SK-N-SH treated with all-trans-retinoic acid at 6 μM for 48 hours (cell line): ENCODE results near the gene EXO1.
A peak's percentile ranks its signal among the peaks of the same experiment; 100 is the strongest.

ENCODE experiments used
- ATAC-seq: fragments of 200-7000 bp; cut with Tn5 transposase; 3 replicates; pipeline ENCODE4 v1.9.1; 2020; ENCODE audit warnings: mild to moderate bottlenecking, moderate library complexity
- ARNTL ChIP-seq: fragments of 450-650 bp; formaldehyde crosslinking; IDR thresholded peaks from 2 replicates; pipeline ENCODE4 v1.5.0; 2020; ENCODE audit warnings: low read depth, mild to moderate bottlenecking, moderate library complexity, borderline replicate concordance
- BACH2 ChIP-seq: fragments of 250-450 bp; sonication (Bioruptor Pico); IDR thresholded peaks from 2 replicates; pipeline ENCODE4 v1.9.0; 2021; ENCODE audit warnings: mild to moderate bottlenecking, borderline replicate concordance
- CSDC2 ChIP-seq: fragments of 250-450 bp; sonication (Bioruptor Pico); IDR thresholded peaks from 2 replicates; pipeline ENCODE4 v1.5.0; 2020; ENCODE audit warnings: mild to moderate bottlenecking, moderate library complexity
- CSRNP3 ChIP-seq: fragments of 250-450 bp; sonication (Bioruptor Pico); IDR thresholded peaks from 2 replicates; pipeline ENCODE4 v1.5.1; 2021; ENCODE audit warnings: mild to moderate bottlenecking, moderate library complexity
- ESRRG ChIP-seq: fragments of 250-450 bp; sonication (Bioruptor Pico); IDR thresholded peaks from 2 replicates; pipeline ENCODE4 v1.6.1; 2021; ENCODE audit warnings: mild to moderate bottlenecking
- GLIS3 ChIP-seq: fragments of 250-450 bp; sonication (Bioruptor Pico); IDR thresholded peaks from 2 replicates; pipeline ENCODE4 v1.5.0; 2020; ENCODE audit warnings: mild to moderate bottlenecking, moderate library complexity
- ISL1 ChIP-seq: fragments of 250-450 bp; sonication (Bioruptor Pico); IDR thresholded peaks from 2 replicates; pipeline ENCODE4 v2.1.2; 2022; ENCODE audit warnings: mild to moderate bottlenecking, moderate library complexity
- OSR1 ChIP-seq: fragments of 250-450 bp; sonication (Bioruptor Pico); IDR thresholded peaks from 2 replicates; pipeline ENCODE4 v1.8.0; 2022; ENCODE audit warnings: moderate library complexity, mild to moderate bottlenecking, inconsistent platforms
- PATZ1 ChIP-seq: fragments of 250-450 bp; sonication (Bioruptor Pico); IDR thresholded peaks from 2 replicates; pipeline ENCODE4 v1.8.0; 2020; ENCODE audit warnings: mild to moderate bottlenecking, moderate library complexity, borderline replicate concordance
- POU6F1 ChIP-seq: fragments of 250-450 bp; sonication (Bioruptor Pico); IDR thresholded peaks from 2 replicates; pipeline ENCODE4 v1.8.0; 2021; ENCODE audit warnings: low read depth, mild to moderate bottlenecking, moderate library complexity, borderline replicate concordance
- PPARA ChIP-seq: fragments of 250-450 bp; sonication (Bioruptor Pico); IDR thresholded peaks from 2 replicates; pipeline ENCODE4 v1.5.0; 2020; ENCODE audit warnings: mild to moderate bottlenecking, borderline replicate concordance
- RARB ChIP-seq: fragments of 250-450 bp; sonication (Bioruptor Pico); IDR thresholded peaks from 2 replicates; pipeline ENCODE4 v1.8.0; 2021; ENCODE audit warnings: mild to moderate bottlenecking, moderate library complexity
- SNAI2 ChIP-seq: fragments of 250-450 bp; sonication (Bioruptor Pico); IDR thresholded peaks from 2 replicates; pipeline ENCODE4 v1.5.0; 2020; ENCODE audit warnings: mild to moderate bottlenecking, moderate library complexity
- TCF4 ChIP-seq: fragments of 250-450 bp; sonication (Bioruptor Pico); IDR thresholded peaks from 2 replicates; pipeline ENCODE4 v1.8.0; 2021; ENCODE audit warnings: mild to moderate bottlenecking, moderate library complexity, borderline replicate concordance
- ZC3H10 ChIP-seq: fragments of 250-450 bp; sonication (Bioruptor Pico); IDR thresholded peaks from 2 replicates; pipeline ENCODE4 v1.5.1; 2021; ENCODE audit warnings: mild to moderate bottlenecking, moderate library complexity
- ZFP30 ChIP-seq: fragments of 450-650 bp; formaldehyde crosslinking; IDR thresholded peaks from 2 replicates; pipeline ENCODE4 v1.5.0; 2022; ENCODE audit warnings: mild to moderate bottlenecking, moderate library complexity
- ZNF565 ChIP-seq: fragments of 450-650 bp; formaldehyde crosslinking; conservative IDR thresholded peaks from 2 replicates; pipeline ENCODE4 v1.5.0; 2020; ENCODE audit warnings: low read depth, mild to moderate bottlenecking, moderate library complexity
- ZNF70 ChIP-seq: fragments of 450-650 bp; formaldehyde crosslinking; IDR thresholded peaks from 2 replicates; pipeline ENCODE4 v1.5.0; 2020; ENCODE audit warnings: mild to moderate bottlenecking, moderate library complexity
- ZNF8 ChIP-seq: fragments of 450-650 bp; formaldehyde crosslinking; IDR thresholded peaks from 2 replicates; pipeline ENCODE4 v1.5.0; 2020; ENCODE audit warnings: mild to moderate bottlenecking, moderate library complexity
- TF ChIP-seq, protein P1 (sequence below): fragments of 250-450 bp; sonication (Bioruptor Pico); IDR thresholded peaks from 2 replicates; pipeline ENCODE4 v1.5.1; 2020; ENCODE audit warnings: low read depth, mild to moderate bottlenecking, moderate library complexity
- TF ChIP-seq, protein P2 (sequence below): fragments of 250-450 bp; sonication (Bioruptor Pico); IDR thresholded peaks from 2 replicates; pipeline ENCODE4 v1.5.0; 2020; ENCODE audit warnings: mild to moderate bottlenecking, moderate library complexity

Gene EXO1

DNA sequence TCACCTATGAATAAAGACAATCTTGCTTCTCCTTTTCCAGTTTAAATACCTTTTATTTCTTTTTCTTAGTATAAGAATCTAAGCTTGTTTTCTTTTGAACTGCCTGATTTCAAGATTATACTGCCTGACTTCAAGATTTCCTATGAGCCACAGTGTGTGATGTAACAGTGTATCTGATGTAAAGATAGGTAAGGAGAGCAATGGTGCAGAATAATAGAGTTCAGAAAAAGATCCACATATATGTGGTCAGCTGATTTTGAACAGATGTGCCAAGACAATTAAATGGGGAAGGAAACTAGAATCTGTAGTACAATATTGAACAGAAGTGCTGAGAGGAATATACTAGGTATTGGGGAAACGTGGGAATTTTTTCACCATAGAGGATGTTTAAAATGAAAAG, 21.0 kb downstream of the EXO1 start:
- TF ChIP-seq, protein P1, sequence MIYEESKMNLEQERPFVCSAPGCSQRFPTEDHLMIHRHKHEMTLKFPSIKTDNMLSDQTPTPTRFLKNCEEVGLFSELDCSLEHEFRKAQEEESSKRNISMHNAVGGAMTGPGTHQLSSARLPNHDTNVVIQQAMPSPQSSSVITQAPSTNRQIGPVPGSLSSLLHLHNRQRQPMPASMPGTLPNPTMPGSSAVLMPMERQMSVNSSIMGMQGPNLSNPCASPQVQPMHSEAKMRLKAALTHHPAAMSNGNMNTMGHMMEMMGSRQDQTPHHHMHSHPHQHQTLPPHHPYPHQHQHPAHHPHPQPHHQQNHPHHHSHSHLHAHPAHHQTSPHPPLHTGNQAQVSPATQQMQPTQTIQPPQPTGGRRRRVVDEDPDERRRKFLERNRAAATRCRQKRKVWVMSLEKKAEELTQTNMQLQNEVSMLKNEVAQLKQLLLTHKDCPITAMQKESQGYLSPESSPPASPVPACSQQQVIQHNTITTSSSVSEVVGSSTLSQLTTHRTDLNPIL, result no peak
- no peak for TF ChIP-seq ZNF8
- TF ChIP-seq CSDC2, result no peak
- TF ChIP-seq ARNTL (CRISPR knock-in tag), result no peak
- no peak for TF ChIP-seq SNAI2 (CRISPR knock-in tag)
- no peak for TF ChIP-seq PPARA (CRISPR knock-in tag)
- TF ChIP-seq POU6F1, result no peak
- no peak for ATAC-seq

GRCh38 chr1:241870336-241870735, 22.3 kb downstream of the EXO1 start:
- TF ChIP-seq TCF4 (CRISPR knock-in tag) (no peak), ZNF565 (no peak), CSRNP3 (CRISPR knock-in tag) (no peak), GLIS3 (CRISPR knock-in tag) (no peak)
- TF ChIP-seq, all 23 proteins: peak for 0
- peak; percentile 57 for ATAC-seq

DNA sequence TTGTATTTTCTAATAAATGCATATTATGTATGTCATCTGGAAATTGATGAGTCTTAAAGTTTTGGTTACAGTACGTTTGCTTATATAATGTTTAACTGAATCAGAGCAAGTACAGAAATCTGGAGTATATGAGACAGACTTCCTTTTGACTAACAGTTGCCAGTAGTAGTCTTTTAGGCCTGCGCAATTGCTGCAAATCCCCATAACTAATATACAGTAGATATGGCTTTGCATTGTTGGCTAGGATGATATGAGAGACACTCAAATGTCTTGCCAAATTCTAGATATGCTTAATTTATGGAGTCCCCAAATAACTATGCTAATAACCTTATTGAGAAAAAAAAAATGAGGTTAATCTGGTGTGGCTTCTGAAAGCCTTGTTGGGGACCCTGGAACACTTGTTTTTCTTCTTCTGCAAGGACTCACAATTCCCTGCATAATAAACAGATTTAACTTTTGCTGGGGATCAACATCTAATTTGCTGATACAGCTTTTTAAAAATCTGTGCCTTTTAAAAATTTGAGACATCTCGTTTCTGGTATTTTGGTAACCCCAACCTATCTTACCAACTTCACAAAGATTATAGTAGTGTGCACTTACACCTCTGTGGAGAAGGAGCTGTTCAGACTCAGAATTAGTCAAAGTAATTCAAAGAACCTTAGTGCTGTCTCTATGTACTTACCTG, 22.9 kb downstream of the EXO1 start:
- TF ChIP-seq BACH2 (CRISPR knock-in tag) (no peak), ZFP30 (CRISPR knock-in tag) (no peak), PPARA (CRISPR knock-in tag) (no peak)
- no peak for ATAC-seq

- TF ChIP-seq, protein P2, sequence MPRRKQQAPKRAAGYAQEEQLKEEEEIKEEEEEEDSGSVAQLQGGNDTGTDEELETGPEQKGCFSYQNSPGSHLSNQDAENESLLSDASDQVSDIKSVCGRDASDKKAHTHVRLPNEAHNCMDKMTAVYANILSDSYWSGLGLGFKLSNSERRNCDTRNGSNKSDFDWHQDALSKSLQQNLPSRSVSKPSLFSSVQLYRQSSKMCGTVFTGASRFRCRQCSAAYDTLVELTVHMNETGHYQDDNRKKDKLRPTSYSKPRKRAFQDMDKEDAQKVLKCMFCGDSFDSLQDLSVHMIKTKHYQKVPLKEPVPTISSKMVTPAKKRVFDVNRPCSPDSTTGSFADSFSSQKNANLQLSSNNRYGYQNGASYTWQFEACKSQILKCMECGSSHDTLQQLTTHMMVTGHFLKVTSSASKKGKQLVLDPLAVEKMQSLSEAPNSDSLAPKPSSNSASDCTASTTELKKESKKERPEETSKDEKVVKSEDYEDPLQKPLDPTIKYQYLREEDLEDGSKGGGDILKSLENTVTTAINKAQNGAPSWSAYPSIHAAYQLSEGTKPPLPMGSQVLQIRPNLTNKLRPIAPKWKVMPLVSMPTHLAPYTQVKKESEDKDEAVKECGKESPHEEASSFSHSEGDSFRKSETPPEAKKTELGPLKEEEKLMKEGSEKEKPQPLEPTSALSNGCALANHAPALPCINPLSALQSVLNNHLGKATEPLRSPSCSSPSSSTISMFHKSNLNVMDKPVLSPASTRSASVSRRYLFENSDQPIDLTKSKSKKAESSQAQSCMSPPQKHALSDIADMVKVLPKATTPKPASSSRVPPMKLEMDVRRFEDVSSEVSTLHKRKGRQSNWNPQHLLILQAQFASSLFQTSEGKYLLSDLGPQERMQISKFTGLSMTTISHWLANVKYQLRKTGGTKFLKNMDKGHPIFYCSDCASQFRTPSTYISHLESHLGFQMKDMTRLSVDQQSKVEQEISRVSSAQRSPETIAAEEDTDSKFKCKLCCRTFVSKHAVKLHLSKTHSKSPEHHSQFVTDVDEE (CRISPR knock-in tag), result no peak
- TF ChIP-seq ZFP30 (CRISPR knock-in tag), result no peak
- no peak for TF ChIP-seq GLIS3 (CRISPR knock-in tag)
- no peak for TF ChIP-seq ZC3H10 (CRISPR knock-in tag)
- TF ChIP-seq RARB (CRISPR knock-in tag), result no peak
- TF ChIP-seq ISL1 (CRISPR knock-in tag), result no peak
- no peak for TF ChIP-seq TCF4 (CRISPR knock-in tag)
- no peak for TF ChIP-seq POU6F1
- no peak for TF ChIP-seq PATZ1 (CRISPR knock-in tag)
- no peak for TF ChIP-seq ARNTL (CRISPR knock-in tag)
- TF ChIP-seq ZNF8, result no peak
- no peak for TF ChIP-seq OSR1 (CRISPR knock-in tag)
- TF ChIP-seq ESRRG, result no peak
- TF ChIP-seq ZNF70 (CRISPR knock-in tag), result no peak
- TF ChIP-seq CSRNP3 (CRISPR knock-in tag), result no peak
- no peak for TF ChIP-seq ZNF565
- ATAC-seq, result no peak
Observed at GRCh38 chr1:241881440-241881839, 33.4 kb downstream of the EXO1 start.
